ENCODE measurements around the gene C16orf96. TPM values are rescaled to one million over a fixed set of nuclear protein-coding genes. Genes with fewer than 3 reads are reported as not detected.

C16orf96 gene
- total and polyA plus RNA-seq, 4 donors: 0.06 to 0.25 (median 0.08) TPM

DNA sequence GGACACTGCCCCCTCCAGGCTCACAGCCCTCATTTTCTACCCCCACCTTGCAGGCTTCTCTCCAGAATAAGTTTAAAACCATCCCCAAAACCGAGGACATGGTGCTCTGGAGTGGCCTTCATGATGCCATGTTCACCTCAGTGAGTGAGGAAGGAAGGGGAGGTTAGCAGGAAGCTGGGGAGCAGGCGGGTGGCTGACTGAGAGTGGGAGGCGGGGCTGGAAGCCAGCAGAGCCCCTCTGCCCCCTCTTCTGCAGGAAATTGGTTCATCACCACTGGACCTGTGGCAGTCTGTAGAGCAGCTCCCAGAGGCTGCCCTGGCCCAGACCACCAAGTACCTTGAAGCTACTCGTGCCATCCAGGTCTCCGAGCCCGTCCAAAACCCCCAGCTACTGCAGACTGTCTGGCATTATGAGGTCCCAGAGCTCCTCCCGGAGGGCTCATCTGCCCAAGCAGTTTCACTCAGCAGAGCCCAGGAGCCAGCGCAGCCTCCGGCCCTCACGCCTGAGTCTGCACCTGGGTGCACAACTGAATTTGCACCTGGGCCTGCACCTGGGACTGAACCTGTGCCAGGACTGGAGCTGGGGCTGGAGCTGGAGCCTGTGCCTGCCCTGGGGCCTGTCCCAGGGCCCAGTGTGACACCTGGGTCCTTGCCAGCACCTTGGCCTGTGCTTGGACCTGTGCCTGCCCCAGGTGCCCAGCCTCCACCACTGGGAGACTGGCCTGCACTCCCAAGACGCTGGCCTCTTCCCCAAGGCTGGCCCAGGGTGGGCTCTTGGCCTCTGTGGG, 19.0 kb downstream of the C16orf96 start:
- WGBS: 79% methylated on average over 11 of the region's 11 CpGs
- TF ChIP-seq YY1 (IDR thresholded peaks at IDR 0.05): no peak
- no peak for TF ChIP-seq GABPA (IDR thresholded peaks at IDR 0.05 in 1 of 2, conservative IDR thresholded peaks at IDR 0.05 in 1 of 2)
- no peak for TF ChIP-seq HNF4G (IDR thresholded peaks at IDR 0.05)
- TF ChIP-seq EGR1 (IDR thresholded peaks at IDR 0.05; ENCODE audit: low read depth in 2 of 2): no peak
- TF ChIP-seq, protein P1, sequence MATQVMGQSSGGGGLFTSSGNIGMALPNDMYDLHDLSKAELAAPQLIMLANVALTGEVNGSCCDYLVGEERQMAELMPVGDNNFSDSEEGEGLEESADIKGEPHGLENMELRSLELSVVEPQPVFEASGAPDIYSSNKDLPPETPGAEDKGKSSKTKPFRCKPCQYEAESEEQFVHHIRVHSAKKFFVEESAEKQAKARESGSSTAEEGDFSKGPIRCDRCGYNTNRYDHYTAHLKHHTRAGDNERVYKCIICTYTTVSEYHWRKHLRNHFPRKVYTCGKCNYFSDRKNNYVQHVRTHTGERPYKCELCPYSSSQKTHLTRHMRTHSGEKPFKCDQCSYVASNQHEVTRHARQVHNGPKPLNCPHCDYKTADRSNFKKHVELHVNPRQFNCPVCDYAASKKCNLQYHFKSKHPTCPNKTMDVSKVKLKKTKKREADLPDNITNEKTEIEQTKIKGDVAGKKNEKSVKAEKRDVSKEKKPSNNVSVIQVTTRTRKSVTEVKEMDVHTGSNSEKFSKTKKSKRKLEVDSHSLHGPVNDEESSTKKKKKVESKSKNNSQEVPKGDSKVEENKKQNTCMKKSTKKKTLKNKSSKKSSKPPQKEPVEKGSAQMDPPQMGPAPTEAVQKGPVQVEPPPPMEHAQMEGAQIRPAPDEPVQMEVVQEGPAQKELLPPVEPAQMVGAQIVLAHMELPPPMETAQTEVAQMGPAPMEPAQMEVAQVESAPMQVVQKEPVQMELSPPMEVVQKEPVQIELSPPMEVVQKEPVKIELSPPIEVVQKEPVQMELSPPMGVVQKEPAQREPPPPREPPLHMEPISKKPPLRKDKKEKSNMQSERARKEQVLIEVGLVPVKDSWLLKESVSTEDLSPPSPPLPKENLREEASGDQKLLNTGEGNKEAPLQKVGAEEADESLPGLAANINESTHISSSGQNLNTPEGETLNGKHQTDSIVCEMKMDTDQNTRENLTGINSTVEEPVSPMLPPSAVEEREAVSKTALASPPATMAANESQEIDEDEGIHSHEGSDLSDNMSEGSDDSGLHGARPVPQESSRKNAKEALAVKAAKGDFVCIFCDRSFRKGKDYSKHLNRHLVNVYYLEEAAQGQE (IDR thresholded peaks at IDR 0.05): no peak
- TF ChIP-seq FOXA1 (IDR thresholded peaks at IDR 0.05): no peak
- no peak for TF ChIP-seq JUND (IDR thresholded peaks at IDR 0.05)
- TF ChIP-seq, protein P2, sequence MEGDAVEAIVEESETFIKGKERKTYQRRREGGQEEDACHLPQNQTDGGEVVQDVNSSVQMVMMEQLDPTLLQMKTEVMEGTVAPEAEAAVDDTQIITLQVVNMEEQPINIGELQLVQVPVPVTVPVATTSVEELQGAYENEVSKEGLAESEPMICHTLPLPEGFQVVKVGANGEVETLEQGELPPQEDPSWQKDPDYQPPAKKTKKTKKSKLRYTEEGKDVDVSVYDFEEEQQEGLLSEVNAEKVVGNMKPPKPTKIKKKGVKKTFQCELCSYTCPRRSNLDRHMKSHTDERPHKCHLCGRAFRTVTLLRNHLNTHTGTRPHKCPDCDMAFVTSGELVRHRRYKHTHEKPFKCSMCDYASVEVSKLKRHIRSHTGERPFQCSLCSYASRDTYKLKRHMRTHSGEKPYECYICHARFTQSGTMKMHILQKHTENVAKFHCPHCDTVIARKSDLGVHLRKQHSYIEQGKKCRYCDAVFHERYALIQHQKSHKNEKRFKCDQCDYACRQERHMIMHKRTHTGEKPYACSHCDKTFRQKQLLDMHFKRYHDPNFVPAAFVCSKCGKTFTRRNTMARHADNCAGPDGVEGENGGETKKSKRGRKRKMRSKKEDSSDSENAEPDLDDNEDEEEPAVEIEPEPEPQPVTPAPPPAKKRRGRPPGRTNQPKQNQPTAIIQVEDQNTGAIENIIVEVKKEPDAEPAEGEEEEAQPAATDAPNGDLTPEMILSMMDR (IDR thresholded peaks at IDR 0.05; ENCODE audit: low read depth, low read length, missing input control): no peak
- no peak for TF ChIP-seq HNF4A (conservative IDR thresholded peaks at IDR 0.05)
- TF ChIP-seq SP1 (IDR thresholded peaks at IDR 0.05): no peak
- TF ChIP-seq FOXA2 (IDR thresholded peaks at IDR 0.05): no peak
- TF ChIP-seq, protein P3, sequence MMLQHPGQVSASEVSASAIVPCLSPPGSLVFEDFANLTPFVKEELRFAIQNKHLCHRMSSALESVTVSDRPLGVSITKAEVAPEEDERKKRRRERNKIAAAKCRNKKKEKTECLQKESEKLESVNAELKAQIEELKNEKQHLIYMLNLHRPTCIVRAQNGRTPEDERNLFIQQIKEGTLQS (IDR thresholded peaks at IDR 0.05): no peak
- no peak for TF ChIP-seq RXRA (IDR thresholded peaks at IDR 0.05)
- Histone ChIP-seq H3K9ac (ENCODE audit: low read depth in 1 of 2, low read length in 2 of 2) (no peak overlapping the region), H3K27ac (ENCODE audit: low read depth in 1 of 2, low read length in 2 of 2) (no peak overlapping the region), H3K36me3 (ENCODE audit: control insufficient read depth in 4 of 4, insufficient read depth in 3 of 4, low read depth in 1 of 4, low read length in 3 of 4) (no peaks in the 10 kb centered on the region), H3K27me3 (ENCODE audit: control insufficient read depth in 4 of 4, insufficient read depth in 4 of 4, low read length in 3 of 4) (no peaks in the 10 kb centered on the region), H3K4me3 (ENCODE audit: low read depth in 1 of 3, low read length in 3 of 3) (no peak overlapping the region), H3K9me3 (ENCODE audit: control insufficient read depth in 4 of 4, low read length in 3 of 4) (no peaks in the 10 kb centered on the region), H3K4me1 (ENCODE audit: control insufficient read depth in 4 of 4, insufficient read depth in 4 of 4, low read length in 3 of 4) (no peaks in the 10 kb centered on the region)
- no peak for DNase-seq (ENCODE audit: low spot score)

DNA sequence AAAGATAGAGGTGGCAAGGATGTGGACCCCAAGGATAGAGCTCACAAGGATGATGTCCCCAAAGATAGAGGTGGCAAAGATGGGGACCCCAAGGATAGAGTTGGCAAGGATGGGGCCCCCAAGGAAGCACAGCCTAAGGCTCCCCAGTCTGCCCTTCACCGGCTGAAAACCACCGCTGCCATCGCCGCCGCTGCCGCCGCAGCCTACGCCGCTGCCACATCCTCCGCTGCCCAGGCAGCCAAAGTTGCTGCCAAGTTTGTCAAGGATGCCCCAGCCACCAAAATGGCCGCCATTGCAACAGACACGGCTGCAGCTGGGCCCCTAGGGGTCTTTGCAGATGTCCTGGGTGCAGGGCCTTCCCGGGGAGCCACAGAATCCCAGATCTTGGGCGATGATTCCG, 19.9 kb downstream of the C16orf96 start:
- Histone ChIP-seq H3K36me3 (ENCODE audit: control insufficient read depth in 4 of 4, insufficient read depth in 3 of 4, low read depth in 1 of 4, low read length in 3 of 4) (no peaks in the 10 kb centered on the region), H3K27me3 (ENCODE audit: control insufficient read depth in 4 of 4, insufficient read depth in 4 of 4, low read length in 3 of 4) (no peaks in the 10 kb centered on the region), H3K27ac (ENCODE audit: low read depth in 1 of 2, low read length in 2 of 2) (no peak overlapping the region), H3K4me1 (ENCODE audit: control insufficient read depth in 4 of 4, insufficient read depth in 4 of 4, low read length in 3 of 4) (no peaks in the 10 kb centered on the region), H3K9ac (ENCODE audit: low read depth in 1 of 2, low read length in 2 of 2) (no peak overlapping the region), H3K9me3 (ENCODE audit: control insufficient read depth in 4 of 4, low read length in 3 of 4) (no peaks in the 10 kb centered on the region), H3K4me3 (ENCODE audit: low read depth in 1 of 3, low read length in 3 of 3) (no peak overlapping the region)
- TF ChIP-seq RXRA (IDR thresholded peaks at IDR 0.05) (no peak), SP1 (IDR thresholded peaks at IDR 0.05) (no peak), EGR1 (IDR thresholded peaks at IDR 0.05; ENCODE audit: low read depth in 2 of 2) (no peak), NR2F2 (IDR thresholded peaks at IDR 0.05) (no peak), YY1 (IDR thresholded peaks at IDR 0.05) (no peak), RAD21 (IDR thresholded peaks at IDR 0.05) (no peak), HNF4G (IDR thresholded peaks at IDR 0.05) (no peak), TAF1 (conservative IDR thresholded peaks at IDR 0.05) (no peak), FOXA1 (IDR thresholded peaks at IDR 0.05) (no peak)
- TF ChIP-seq, protein P4, sequence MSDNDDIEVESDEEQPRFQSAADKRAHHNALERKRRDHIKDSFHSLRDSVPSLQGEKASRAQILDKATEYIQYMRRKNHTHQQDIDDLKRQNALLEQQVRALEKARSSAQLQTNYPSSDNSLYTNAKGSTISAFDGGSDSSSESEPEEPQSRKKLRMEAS (IDR thresholded peaks at IDR 0.05): no peak
- TF ChIP-seq, protein P2 (IDR thresholded peaks at IDR 0.05; ENCODE audit: low read depth, low read length, missing input control): no peak
- TF ChIP-seq, protein P5, sequence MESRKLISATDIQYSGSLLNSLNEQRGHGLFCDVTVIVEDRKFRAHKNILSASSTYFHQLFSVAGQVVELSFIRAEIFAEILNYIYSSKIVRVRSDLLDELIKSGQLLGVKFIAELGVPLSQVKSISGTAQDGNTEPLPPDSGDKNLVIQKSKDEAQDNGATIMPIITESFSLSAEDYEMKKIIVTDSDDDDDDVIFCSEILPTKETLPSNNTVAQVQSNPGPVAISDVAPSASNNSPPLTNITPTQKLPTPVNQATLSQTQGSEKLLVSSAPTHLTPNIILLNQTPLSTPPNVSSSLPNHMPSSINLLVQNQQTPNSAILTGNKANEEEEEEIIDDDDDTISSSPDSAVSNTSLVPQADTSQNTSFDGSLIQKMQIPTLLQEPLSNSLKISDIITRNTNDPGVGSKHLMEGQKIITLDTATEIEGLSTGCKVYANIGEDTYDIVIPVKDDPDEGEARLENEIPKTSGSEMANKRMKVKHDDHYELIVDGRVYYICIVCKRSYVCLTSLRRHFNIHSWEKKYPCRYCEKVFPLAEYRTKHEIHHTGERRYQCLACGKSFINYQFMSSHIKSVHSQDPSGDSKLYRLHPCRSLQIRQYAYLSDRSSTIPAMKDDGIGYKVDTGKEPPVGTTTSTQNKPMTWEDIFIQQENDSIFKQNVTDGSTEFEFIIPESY (IDR thresholded peaks at IDR 0.05): no peak
- DNase-seq (ENCODE audit: low spot score): no peak
- 98% methylated on average over 15 of the region's 15 CpGs for WGBS

Data from liver (tissue), 9 donors.